HEK293T (cell line): ENCODE data around the gene PHF23.

ENCODE experiments used
- CTCF ChIA-PET: fragments of 350-600 bp; formaldehyde crosslinking; extraction: SDS; loops from one replicate; lab custom pipeline; 2021; ENCODE audit warnings: antibody characterized with exemption, inconsistent platforms; lab: Yijun Ruan, JAX
- POLR2A ChIA-PET: fragments of 350-600 bp; formaldehyde crosslinking; extraction: SDS; loops from one replicate; lab custom pipeline; 2020; ENCODE audit warnings: antibody characterized with exemption, inconsistent platforms; lab: Yijun Ruan, JAX
- DNase-seq: peaks from one replicate; pipeline ENCODE4 v3.0.0; 2012; ENCODE audit warnings: mixed read lengths; ENCODE audit errors: extremely low spot score
- ARNT ChIP-seq: fragments of 450-650 bp; IDR thresholded peaks from 2 replicates; pipeline ENCODE4 v1.6.1; 2017; ENCODE audit warnings: mild to moderate bottlenecking
- BHLHE40 ChIP-seq: fragments of 450-650 bp; IDR thresholded peaks from 2 replicates; pipeline ENCODE4 v1.6.1; 2016; ENCODE audit warnings: mild to moderate bottlenecking, moderate library complexity, borderline replicate concordance
- CTBP1 ChIP-seq: fragments of 450-650 bp; IDR thresholded peaks from 2 replicates; pipeline ENCODE4 v1.6.1; 2016; ENCODE audit warnings: borderline replicate concordance
- ELF4 ChIP-seq: fragments of 450-650 bp; IDR thresholded peaks from 2 replicates; pipeline ENCODE4 v1.6.1; 2017; ENCODE audit warnings: antibody characterized with exemption
- FOXA1 ChIP-seq: fragments of 450-650 bp; IDR thresholded peaks from 2 replicates; pipeline ENCODE4 v1.6.1; 2016; ENCODE audit warnings: mild to moderate bottlenecking
- FOXK2 ChIP-seq: fragments of 450-650 bp; IDR thresholded peaks from 2 replicates; pipeline ENCODE4 v1.6.1; 2016; ENCODE audit warnings: mild to moderate bottlenecking
- FOXM1 ChIP-seq: fragments of 450-650 bp; IDR thresholded peaks from 2 replicates; pipeline ENCODE4 v1.6.1; 2017; ENCODE audit warnings: mild to moderate bottlenecking, borderline replicate concordance
- HDGF ChIP-seq: fragments of 450-650 bp; IDR thresholded peaks from 2 replicates; pipeline ENCODE4 v1.6.1; 2017; ENCODE audit warnings: antibody characterized with exemption, borderline replicate concordance
- L3MBTL2 ChIP-seq: fragments of 450-650 bp; conservative IDR thresholded peaks from 2 replicates; pipeline ENCODE4 v1.6.1; 2016; ENCODE audit warnings: mild to moderate bottlenecking
- LEF1 ChIP-seq: fragments of 450-650 bp; IDR thresholded peaks from 2 replicates; pipeline ENCODE4 v1.6.1; 2017; ENCODE audit warnings: mild to moderate bottlenecking, borderline replicate concordance
- NFRKB ChIP-seq: fragments of 450-650 bp; IDR thresholded peaks from 2 replicates; pipeline ENCODE4 v1.6.1; 2016; ENCODE audit warnings: mild to moderate bottlenecking, moderate library complexity
- PKNOX1 ChIP-seq: fragments of 450-650 bp; IDR thresholded peaks from 2 replicates; pipeline ENCODE4 v1.6.1; 2016
- SP1 ChIP-seq: fragments of 450-650 bp; IDR thresholded peaks from 2 replicates; pipeline ENCODE4 v1.6.1; 2017
- SUZ12 ChIP-seq: fragments of 450-650 bp; IDR thresholded peaks from 2 replicates; pipeline ENCODE4 v1.6.1; 2016; ENCODE audit warnings: mild to moderate bottlenecking
- TARDBP ChIP-seq: fragments of 450-650 bp; IDR thresholded peaks from 2 replicates; pipeline ENCODE4 v1.6.1; 2016
- ZNF384 ChIP-seq: fragments of 450-650 bp; IDR thresholded peaks from 2 replicates; pipeline ENCODE4 v1.6.1; 2016

PHF23 gene

GRCh38 chr17:7221278-7222092, 17.8 kb downstream of the PHF23 start:
- TF ChIP-seq L3MBTL2 (no peak), NFRKB (no peak), FOXK2 (no peak), PKNOX1 (no peak), BHLHE40 (no peak), TARDBP (no peak), SP1 (no peak), FOXA1 (no peak)
- DNase-seq = no peak
- CTCF ChIA-PET = interaction anchor here (0.9 to 1.4 kb wide), 2 partner anchors 15 to 21 kb away, joined by 4 read pairs; partner anchors contain the start of gene GABARAP
- POLR2A ChIA-PET = interaction anchor here (0.7 to 9.3 kb wide), 16 partner anchors 10 to 175 kb away, joined by 3 to 166 read pairs (median 3); partner anchors contain the start of genes CTDNEP1, DVL2, ELP5 and GABARAP

- DNase-seq = peak; percentile 48
- ChIA-PET POLR2A (interaction anchor here (0.7 to 9.3 kb wide), 18 partner anchors 8 to 175 kb away, joined by 3 to 166 read pairs (median 4); partner anchors contain the start of genes CTDNEP1, DVL2, ELP5 and GABARAP), CTCF (interaction anchor here (0.9 to 1.4 kb wide), 2 partner anchors 16 to 22 kb away, joined by 4 read pairs; partner anchors contain the start of gene GABARAP)
These were observed 18.5 kb downstream of the PHF23 start for GRCh38 chr17:7220593-7221277.

GRCh38 chr17:7219812-7220592, 19.3 kb downstream of the PHF23 start, which contains the start of the genes ACADVL and DLG4:
Gene ACADVL, plus strand, starts transcription at chr17:7219938. Its CDS starts 47 bp downstream, at chr17:7219985.
Gene DLG4, minus strand, starts transcription at chr17:7219836.
- no peak for TF ChIP-seq ELF4
- TF ChIP-seq ARNT = no peak
- TF ChIP-seq TARDBP = no peak
- no peak for TF ChIP-seq HDGF
- no peak for TF ChIP-seq L3MBTL2
- CTCF ChIA-PET = interaction anchor here (0.6 to 1.4 kb wide), 2 partner anchors 17 to 29 kb away, joined by 3 to 4 read pairs; no protein-coding TSS in a partner anchor
- peak; percentile 71 for DNase-seq
- POLR2A ChIA-PET = interaction anchor here (0.6 to 9.3 kb wide), 27 partner anchors 9 to 185 kb away, joined by 3 to 166 read pairs (median 4); partner anchors contain the start of genes DVL2, GABARAP, NEURL4 and PHF23

More at GRCh38 chr17:7220593-7221277, 18.5 kb downstream of the PHF23 start:
- TF ChIP-seq HDGF (no peak), FOXM1 (no peak), ZNF384 (no peak), LEF1 (no peak)

- CTCF ChIA-PET = interaction anchor here (0.6 kb wide), 2 partner anchors 28 to 60 kb away, joined by 3 read pairs; no protein-coding TSS in a partner anchor
- POLR2A ChIA-PET = interaction anchor here (0.6 to 9.3 kb wide), 16 partner anchors 10 to 184 kb away, joined by 3 to 166 read pairs (median 4); partner anchors contain the start of genes DVL2, GABARAP, NEURL4 and PHF23
- no peak for DNase-seq
- TF ChIP-seq ELF4 (no peak), ZNF384 (no peak), BHLHE40 (no peak), NFRKB (no peak), L3MBTL2 (no peak), SUZ12 (no peak), CTBP1 (no peak), FOXM1 (no peak), HDGF (no peak), PKNOX1 (no peak), FOXA1 (no peak), FOXK2 (no peak), TARDBP (no peak), ARNT (no peak), SP1 (no peak), LEF1 (no peak)
These were observed 19.9 kb downstream of the PHF23 start for GRCh38 chr17:7219229-7219811.

- TF ChIP-seq CTBP1 (no peak), HDGF (no peak), L3MBTL2 (no peak), ZNF384 (no peak), FOXM1 (no peak)
- POLR2A ChIA-PET = interaction anchor here (0.6 to 9.3 kb wide), 7 partner anchors 14 to 111 kb away, joined by 3 to 166 read pairs (median 4); partner anchors contain the start of genes DVL2, GABARAP, NEURL4 and PHF23
- DNase-seq = no peak
- CTCF ChIA-PET = interaction anchor here (0.6 kb wide), 1 partner anchor 61 kb away, joined by 3 read pairs; no protein-coding TSS in a partner anchor
These were observed 20.5 kb downstream of the PHF23 start for GRCh38 chr17:7218758-7219157.
